Endothelial cell of umbilical vein (primary cell): ENCODE data around the gene PRUNE2.

Experiments
- JUN ChIP-seq: IDR thresholded peaks from 2 replicates; pipeline ENCODE4 v1.6.1; 2011; ENCODE audit warnings: borderline replicate concordance, low read depth; ENCODE audit not compliant: insufficient read length, insufficient read depth
- POLR2AphosphoS5 ChIP-seq: IDR thresholded peaks from 2 replicates; pipeline ENCODE4 v1.6.1; 2012; ENCODE audit warnings: low read depth, mild to moderate bottlenecking, control low read depth, low read length, moderate library complexity; ENCODE audit not compliant: insufficient read depth
- TF ChIP-seq, protein P1 (sequence below), 2 donors: IDR thresholded peaks; 1 replicate in 1 of 2; 2 replicates in 1 of 2; pipeline ENCODE4 v1.5.1; 2011; ENCODE audit warnings: low read length in 2 of 2, mild to moderate bottlenecking in 2 of 2, moderate library complexity in 2 of 2, control low read depth in 1 of 2, inconsistent platforms in 1 of 2, low read depth in 1 of 2; ENCODE audit not compliant: insufficient read depth in 1 of 2; ENCODE audit errors: extremely low read depth in 1 of 2

DNA sequence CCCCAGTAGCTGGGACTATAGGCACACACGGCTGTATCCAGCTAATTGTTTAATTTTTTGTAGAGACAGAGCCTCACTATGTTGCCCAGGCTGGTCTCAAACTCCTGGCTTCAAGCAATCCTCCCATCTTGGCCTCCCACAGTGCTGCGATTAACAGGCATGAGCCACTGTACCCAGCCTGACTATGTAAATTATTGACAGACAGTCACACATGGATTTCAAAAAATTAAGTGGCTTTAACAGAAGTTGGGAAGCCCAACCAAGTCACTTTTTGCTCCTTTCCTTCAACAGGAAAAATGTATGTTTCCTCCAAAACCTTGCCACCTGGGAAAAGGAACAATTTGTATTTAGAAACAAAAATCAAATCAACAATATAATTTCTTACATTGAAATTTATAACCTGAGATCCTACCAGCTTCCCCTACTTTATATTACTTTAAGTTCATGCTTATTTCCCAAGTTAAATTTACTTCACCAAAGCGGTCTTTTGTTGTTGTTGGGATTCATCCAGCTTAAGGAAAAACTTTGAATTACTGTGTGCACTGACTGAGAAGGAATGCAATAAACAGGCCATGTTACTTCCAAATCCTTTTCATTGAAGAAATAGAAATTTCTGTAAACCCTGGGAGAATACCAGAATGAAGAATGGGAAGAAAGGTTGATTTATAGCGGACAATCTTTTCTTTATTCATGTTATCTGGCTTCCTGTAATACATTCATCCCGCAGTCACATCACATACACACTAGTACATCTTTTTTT lies 133.0 kb downstream of the PRUNE2 start:
- TF ChIP-seq, protein P1, sequence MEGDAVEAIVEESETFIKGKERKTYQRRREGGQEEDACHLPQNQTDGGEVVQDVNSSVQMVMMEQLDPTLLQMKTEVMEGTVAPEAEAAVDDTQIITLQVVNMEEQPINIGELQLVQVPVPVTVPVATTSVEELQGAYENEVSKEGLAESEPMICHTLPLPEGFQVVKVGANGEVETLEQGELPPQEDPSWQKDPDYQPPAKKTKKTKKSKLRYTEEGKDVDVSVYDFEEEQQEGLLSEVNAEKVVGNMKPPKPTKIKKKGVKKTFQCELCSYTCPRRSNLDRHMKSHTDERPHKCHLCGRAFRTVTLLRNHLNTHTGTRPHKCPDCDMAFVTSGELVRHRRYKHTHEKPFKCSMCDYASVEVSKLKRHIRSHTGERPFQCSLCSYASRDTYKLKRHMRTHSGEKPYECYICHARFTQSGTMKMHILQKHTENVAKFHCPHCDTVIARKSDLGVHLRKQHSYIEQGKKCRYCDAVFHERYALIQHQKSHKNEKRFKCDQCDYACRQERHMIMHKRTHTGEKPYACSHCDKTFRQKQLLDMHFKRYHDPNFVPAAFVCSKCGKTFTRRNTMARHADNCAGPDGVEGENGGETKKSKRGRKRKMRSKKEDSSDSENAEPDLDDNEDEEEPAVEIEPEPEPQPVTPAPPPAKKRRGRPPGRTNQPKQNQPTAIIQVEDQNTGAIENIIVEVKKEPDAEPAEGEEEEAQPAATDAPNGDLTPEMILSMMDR (IDR thresholded peaks at IDR 0.05; ENCODE audit: extremely low read depth in 1 of 2, insufficient read depth in 1 of 2, low read depth in 1 of 2, low read length in 2 of 2) = no peak
- TF ChIP-seq POLR2AphosphoS5 = no peak
- no peak for TF ChIP-seq JUN
